Middle frontal gyrus (tissue), 1 donor: Measurements from ENCODE around the gene CCDC12.

Experiments used
- DNase-seq: peaks from one replicate; pipeline ENCODE4 v3.0.0-alpha.2; 2015; ENCODE audit warnings: low spot score; ENCODE audit errors: extremely low spot score

CCDC12 gene

DNA sequence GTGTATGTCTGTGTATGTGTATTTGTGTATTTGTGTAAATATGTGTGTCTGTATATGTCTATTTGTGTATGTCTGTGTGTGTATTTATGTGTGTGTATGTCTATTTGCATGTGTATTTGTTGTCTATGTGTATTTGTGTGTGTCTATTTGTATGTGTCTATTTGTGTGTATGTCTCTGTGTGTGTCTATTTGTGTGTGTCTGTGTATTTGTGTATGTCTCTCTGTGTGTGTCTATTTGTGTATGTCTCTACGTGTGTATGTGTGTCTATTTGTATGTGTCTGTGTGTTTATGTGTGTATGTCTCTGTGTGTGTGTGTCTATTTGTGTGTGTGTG is 68.6 kb downstream of the CCDC12 start:
- DNase-seq: no peak

DNA sequence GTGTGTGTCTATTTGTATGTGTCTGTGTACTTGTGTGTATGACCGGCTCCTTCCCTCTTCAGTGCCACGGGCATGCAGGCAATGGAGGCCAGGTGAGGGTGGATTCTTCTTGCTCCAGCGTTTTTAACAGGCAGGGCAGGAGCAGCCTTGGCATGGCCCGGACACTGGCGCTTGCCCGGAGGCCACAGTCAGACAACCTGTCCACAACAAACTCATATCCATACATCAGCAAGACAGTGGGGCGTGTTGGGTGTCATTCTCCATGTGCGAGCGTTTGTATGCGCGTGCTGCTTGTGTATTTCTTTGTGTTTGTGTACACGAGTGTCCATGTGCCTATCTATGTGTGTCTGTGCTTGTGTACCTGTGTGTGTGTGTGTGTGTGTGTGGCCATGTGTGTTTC is 69.3 kb downstream of the CCDC12 start:
- DNase-seq: no peak

DNA sequence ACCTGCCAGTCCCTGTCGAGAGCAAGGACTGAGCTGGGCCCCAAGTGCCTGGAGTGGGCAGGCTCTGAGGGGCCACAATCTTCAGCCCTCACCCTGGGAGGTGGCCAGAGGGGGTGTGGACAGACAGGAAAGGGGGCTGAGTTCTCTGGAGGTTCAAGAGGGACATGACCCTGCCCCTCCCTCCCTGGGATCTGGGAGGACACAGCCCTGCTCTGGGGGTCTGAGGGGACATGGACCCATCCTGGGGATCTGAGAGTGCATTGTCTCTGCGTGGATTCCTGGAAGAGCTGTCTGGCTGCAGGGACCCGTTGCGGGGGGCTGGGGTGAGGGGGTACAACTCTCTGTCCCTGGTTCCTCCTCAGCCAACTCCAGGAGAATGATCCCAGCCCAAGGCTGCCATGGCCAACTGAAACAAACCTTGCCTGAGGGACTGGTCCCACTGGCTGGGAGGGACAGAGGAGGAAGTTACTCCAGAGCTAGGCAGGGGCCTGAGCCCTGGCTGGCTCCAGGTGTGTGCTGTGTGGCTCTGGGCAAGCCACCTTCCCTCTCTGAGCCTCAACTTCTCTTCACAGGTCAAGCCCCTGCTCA is 70.0 kb downstream of the CCDC12 start:
- no peak for DNase-seq

DNA sequence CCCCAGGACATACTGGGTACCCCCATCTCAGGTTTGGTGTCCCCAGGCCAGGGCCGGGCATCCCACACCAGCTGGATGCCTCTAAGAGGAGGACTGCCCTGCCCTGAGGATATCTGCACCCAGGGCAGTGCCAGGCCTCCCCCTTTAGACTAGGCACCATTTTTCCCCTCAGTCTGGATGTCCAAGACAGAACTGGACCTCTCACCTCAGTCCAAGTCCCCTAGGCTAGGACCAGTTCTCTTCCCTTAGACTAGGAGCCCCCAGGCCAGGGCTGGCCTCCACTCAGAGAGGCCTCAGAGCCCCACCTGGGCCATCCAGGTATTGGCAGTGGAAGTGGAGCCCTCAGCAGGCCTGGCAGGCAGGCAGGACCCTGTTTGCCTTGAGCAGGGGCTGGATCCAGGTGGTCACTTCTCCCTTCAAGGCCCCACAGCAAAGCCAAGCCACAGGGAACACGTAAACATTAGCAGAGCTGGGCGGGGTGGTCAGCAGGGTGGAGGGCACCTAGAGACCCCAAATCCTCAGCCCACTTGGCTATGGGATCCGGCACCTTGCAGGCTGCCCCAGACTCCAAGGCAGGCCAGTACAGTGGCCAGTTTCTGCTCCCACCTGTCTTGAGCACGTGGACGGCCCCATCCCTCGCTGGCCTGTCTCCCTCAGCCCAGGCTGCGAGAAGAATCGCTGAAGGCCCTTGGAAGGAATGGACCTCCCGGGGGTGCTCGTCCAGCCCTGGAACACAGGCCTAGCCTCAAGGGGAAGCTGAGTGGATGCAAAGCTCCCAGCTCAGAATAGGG is 70.7 kb downstream of the CCDC12 start:
- no peak for DNase-seq

DNA sequence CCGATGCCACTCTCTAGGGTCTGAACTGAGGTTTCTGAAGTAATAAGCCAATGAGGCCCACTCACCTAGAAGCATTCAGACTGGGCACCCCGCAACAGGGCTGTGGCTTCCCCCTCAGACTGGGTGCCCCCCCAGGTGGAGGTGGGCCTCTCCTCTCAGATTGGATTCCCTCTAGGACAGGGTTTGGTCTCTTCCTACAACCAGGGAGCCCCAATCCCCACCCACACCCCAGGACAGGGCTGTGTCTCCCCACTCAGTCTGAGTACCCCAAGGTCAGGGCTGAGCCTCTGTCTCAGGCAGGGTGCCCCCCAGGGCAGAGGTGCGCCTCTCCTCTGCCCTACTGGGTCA is 71.4 kb downstream of the CCDC12 start:
- DNase-seq: no peak

GRCh38 chr3:46904303-46905212 is 72.0 kb downstream of the CCDC12 start:
- no peak for DNase-seq

DNA sequence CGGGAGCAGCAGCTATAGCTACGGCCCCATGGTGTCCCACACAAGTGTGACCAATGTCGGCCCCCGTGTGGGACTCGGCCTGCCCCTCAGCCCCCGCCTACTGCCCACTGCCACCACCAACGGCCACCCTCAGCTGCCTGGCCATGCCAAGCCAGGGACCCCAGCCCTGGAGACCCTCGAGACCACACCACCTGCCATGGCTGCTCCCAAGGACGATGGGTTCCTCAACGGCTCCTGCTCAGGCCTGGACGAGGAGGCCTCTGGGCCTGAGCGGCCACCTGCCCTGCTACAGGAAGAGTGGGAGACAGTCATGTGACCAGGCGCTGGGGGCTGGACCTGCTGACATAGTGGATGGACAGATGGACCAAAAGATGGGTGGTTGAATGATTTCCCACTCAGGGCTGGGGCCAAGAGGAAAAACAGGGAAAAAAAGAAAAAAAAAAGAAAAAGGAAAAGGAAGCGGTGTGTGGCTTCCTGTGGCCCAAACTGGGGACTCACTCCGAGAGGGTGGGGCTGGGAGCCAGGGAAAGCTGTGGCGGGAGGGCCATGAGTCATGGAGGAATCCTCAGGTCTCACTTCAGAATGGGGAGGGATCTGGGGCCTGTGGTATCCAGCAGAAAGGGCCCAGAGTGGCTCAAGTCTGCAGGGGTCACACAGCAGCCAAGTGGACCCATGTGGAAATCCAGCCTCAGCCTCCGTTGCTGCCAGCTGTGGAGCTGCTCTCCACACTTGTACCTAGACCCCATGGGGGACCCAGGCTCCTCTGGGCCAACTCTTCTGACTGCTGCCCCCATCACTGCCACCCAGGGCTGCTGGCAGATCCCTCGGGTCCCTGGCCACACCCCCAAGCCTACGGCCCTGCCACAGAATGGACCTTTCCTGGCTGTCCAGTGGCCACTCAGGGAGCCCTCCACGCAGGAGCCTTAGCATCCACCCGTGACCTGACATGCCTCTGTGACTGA is 72.9 kb downstream of the CCDC12 start:
- DNase-seq: no peak

DNA sequence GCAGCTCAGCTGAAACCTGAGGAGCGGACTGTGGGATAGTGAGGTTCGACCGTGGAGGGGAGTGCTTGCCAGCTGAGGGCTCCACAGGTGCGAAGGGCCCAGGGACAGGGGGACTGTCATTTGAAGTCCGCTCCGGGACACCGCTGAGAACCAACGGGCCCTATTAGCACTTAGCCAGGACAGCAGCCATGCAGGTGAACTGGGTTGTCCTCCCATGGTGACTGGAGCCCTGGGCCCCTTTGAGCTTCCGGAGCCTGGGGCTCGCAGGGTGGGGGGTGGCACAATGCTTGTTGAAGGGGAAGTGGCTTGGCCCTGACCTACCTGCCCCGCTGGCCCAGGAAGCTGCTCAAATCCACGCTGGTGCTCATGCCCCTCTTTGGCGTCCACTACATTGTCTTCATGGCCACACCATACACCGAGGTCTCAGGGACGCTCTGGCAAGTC is 74.3 kb downstream of the CCDC12 start:
- DNase-seq: no peak

DNA sequence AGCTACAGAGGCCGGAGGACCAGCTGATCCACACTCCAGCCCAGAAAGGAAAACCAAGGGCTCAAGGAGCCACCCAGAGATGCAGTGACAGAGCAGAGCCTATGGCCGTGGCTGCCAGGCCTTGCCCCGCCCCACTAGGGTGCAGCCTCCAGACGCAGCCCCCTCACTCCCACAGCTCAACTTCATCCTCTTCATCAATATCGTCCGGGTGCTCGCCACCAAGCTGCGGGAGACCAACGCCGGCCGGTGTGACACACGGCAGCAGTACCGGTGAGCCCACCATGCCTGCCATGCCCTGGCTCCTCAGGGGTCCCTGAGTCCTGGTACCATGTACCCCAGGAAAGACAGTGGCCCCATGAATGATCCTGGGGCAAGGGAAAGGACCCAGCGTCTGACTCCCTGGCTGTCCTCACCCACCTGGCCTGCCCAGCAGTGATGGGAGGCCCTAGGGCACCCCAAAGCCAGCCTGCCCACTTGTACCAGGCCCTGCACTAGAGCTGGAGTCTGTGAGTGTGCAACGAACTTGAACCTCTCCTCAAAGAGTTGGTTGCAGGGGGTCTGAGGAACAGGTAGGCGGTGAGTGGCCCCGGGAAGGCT is 74.9 kb downstream of the CCDC12 start:
- no peak for DNase-seq

- DNase-seq: no peak
Observed at GRCh38 chr3:46901061-46901460, 75.5 kb downstream of the CCDC12 start.

DNA sequence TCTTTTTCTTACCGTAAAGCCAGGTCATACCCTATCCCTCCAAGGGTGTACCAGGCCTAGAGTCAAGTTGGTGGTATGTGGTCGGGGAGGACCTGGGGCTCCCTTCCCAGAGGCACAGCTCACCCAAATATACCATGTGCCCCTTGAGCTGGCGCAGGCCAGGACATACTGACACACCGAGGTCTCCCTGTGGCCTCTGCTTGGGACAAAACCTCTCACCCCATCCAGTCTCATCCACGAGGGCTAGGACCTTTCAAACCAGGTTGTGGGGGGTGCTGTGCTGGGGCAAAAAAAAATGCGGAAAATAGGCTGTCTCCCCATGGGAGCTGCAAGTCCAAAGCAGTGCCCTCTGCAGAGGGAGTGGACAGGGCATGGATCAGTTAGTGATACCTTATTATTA is 76.2 kb downstream of the CCDC12 start:
- DNase-seq: no peak

DNA sequence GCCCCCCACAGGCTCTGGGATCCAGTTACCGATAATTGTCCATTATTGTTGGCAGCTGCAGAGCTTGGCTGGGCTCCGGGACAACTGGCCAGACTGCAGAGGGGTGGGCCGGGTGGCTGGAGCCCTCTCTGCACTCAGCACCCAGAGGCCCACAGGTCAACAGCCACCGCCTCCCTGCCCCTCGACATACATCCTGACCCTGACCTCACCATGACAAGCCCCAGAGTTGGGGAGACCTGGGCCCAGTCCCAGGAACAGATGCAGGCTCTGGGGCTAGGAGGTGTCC is 76.6 kb downstream of the CCDC12 start:
- no peak for DNase-seq

DNA sequence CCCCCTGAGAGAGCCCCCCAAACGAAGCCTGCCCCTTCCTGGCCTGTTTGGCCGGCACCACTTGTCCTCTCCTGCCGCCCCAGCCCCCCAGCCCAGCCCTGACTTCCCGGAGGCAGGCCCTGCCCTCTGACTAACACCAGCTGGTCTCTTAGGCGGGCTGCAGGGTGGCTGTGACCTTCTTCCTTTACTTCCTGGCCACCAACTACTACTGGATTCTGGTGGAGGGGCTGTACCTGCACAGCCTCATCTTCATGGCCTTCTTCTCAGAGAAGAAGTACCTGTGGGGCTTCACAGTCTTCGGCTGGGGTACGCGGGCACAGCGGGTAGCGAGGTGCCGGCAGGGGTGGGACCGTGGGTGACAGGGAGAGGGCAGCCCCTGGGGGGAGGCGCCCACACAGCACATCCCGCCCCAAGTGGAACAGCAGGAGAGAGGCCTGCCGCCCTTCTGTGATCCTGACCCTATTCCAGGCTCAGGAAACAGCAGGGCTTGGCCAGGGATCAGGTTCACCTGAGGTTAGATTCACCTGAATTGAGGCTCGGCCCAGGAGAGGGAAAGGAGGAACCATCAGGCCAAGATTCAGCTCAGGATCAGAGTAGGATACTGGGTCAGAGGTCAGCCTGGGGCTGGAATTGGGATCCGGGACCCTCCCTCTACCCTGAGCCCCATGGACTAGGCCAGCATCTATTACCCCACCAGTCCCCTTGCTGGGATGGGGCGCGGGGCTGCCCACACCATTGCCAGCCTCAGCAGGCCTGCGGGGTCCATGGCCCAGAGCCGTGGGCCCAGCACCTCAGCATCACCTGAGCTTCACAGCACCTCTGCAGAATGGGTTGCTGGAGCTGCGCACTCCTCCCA is 77.2 kb downstream of the CCDC12 start:
- no peak for DNase-seq

GRCh38 chr3:46898321-46899150 is 78.0 kb downstream of the CCDC12 start:
- DNase-seq: no peak

- no peak for DNase-seq
Observed at GRCh38 chr3:46897829-46898320, 78.7 kb downstream of the CCDC12 start.

GRCh38 chr3:46897031-46897430 is 79.5 kb downstream of the CCDC12 start:
- no peak for DNase-seq

GRCh38 chr3:46896386-46896785 is 80.2 kb downstream of the CCDC12 start:
- DNase-seq: no peak

GRCh38 chr3:46895761-46896160 is 80.8 kb downstream of the CCDC12 start:
- DNase-seq: no peak

DNA sequence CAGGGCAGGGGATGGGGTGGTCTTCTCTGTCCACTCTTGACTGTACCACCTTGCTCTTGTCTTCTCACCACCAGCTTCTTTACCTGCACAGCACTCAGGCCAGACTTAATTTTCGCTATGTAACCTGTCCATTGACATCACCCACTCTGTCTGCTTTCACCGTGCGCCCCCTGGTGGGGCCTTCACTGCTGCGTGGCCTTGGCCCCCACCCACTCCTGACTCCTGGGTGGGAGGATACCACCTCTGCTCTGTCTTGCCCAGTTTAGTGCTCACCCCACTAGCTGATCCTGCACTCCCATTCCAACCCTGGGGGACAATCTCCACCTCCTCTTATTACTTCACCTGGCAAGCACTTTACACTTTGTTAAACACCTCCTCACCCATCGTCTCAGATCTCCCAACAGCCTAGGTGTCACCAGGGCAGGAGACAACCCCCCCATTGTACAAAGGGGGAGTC is 81.3 kb downstream of the CCDC12 start:
- DNase-seq: no peak
